Body of pancreas (tissue), 4 donors: ENCODE measurements around the gene NACC2.

ENCODE experiments used
- POLR2A ChIP-seq, 3 donors: fragments of 450-650 bp; IDR thresholded peaks; one replicate each; pipeline ENCODE4 v1.6.1; 2016; ENCODE audit warnings: antibody characterized with exemption in 3 of 3, mild to moderate bottlenecking in 2 of 3
- TF ChIP-seq, protein P1 (sequence below), 7 experiments: fragments of 450-650 bp in 4 of 7; fragments of 200-600 bp in 3 of 7; sonication (generic) in 3 of 7; IDR thresholded peaks; one replicate each; pipeline ENCODE4 v1.5.1; 2016 to 2019; ENCODE audit warnings: antibody characterized with exemption in 7 of 7

DNA sequence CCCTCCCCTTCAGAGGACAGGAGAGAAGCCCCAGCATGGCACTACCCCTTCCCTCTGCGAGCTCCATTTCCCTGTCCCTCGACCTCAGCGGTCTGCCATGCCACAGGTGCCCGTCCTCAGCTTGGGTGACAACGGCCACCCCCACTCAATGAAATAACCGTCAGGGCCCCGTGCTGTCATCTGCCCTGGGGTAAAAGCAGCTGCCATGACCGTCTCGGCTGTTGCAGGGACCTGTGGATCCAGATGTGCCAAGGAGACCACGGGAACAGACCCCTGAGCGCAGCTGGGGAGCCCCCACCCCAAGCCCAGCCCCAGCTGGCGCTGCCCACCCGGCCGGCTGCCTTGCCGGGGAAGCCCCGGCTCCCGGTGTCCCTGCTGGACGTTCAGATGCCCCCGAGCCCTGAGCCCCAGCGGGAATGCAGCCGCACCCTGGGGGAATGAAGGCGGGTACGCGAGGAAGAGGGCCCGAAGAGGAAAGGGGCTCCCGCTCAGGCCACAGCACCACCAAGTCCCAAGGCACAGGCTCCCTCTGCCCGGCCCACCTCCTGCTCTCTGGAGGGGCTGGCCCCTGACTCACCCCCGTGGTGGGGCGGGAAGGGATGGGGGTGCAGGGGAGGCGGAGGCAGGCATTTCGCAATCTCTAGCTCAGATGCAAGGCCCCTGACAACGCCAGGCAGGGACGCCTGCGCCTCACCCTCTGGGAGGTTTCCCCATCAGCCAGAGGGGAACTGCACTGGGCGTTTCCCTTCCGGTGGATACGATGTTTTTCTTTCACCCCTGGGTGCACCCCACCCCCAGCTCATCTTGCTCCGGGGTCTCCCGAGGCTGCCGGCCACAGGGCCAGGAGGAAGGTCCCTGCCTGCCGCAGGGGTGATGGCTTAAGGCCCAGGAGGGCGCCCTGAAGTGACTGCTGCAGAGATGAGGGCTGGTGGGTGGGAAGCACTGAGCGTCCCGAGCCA, 49.2 kb downstream of the NACC2 start:
- no peak for TF ChIP-seq POLR2A (IDR thresholded peaks at IDR 0.05)
- TF ChIP-seq, protein P1, sequence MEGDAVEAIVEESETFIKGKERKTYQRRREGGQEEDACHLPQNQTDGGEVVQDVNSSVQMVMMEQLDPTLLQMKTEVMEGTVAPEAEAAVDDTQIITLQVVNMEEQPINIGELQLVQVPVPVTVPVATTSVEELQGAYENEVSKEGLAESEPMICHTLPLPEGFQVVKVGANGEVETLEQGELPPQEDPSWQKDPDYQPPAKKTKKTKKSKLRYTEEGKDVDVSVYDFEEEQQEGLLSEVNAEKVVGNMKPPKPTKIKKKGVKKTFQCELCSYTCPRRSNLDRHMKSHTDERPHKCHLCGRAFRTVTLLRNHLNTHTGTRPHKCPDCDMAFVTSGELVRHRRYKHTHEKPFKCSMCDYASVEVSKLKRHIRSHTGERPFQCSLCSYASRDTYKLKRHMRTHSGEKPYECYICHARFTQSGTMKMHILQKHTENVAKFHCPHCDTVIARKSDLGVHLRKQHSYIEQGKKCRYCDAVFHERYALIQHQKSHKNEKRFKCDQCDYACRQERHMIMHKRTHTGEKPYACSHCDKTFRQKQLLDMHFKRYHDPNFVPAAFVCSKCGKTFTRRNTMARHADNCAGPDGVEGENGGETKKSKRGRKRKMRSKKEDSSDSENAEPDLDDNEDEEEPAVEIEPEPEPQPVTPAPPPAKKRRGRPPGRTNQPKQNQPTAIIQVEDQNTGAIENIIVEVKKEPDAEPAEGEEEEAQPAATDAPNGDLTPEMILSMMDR (IDR thresholded peaks at IDR 0.05), result no peak
